GM12878 (cell line): ENCODE measurements around the gene NHLRC4. TPM values are rescaled to one million over a fixed set of nuclear protein-coding genes. Genes with fewer than 3 reads are reported as not detected.

Experiments used
- ATAC-seq: fragments of 200-7000 bp; cut with Tn5 transposase; 3 replicates; pipeline ENCODE4 v1.9.1; 2020; ENCODE audit warnings: mild to moderate bottlenecking, moderate library complexity
- BruUV-seq: library from RNA; stranded (reverse); fragments of 400-500 nt; replicated peaks from 2 replicates; lab custom pipeline; 2021; lab: Mats Ljungman, UMichigan
- CTCF ChIA-PET: fragments of 300-600 bp; sonication (Branson Sonifier 250); formaldehyde crosslinking; extraction: SDS; loops from one replicate; lab custom pipeline; 2021; ENCODE audit warnings: inconsistent platforms; lab: Yijun Ruan, JAX
- POLR2A ChIA-PET: fragments of 350-600 bp; formaldehyde crosslinking; extraction: SDS; loops from one replicate; lab custom pipeline; 2021; ENCODE audit warnings: inconsistent platforms; lab: Charles Lee
- RAD21 ChIA-PET: fragments of 300-600 bp; sonication (Branson Sonifier 250); formaldehyde crosslinking; loops from one replicate; lab custom pipeline; 2023; ENCODE audit warnings: antibody characterized with exemption; ENCODE audit not compliant: unreplicated experiment; lab: Charles Lee
- SMC1A ChIA-PET: fragments of 300-600 bp; sonication (Branson Sonifier 250); formaldehyde crosslinking; loops from one replicate; lab custom pipeline; 2023; ENCODE audit not compliant: unreplicated experiment, uncharacterized antibody; lab: Charles Lee
- DNase-seq: peaks from one replicate; pipeline ENCODE4 v3.0.0-alpha.2; 2011; ENCODE audit warnings: low read depth, low spot score
- FAIRE-seq: peaks from 3 replicates; lab custom pipeline; 2011; peaks lifted over from hg19 to GRCh38; lab: Jason Lieb, UNC
- H2AFZ ChIP-seq: 2 replicates; pipeline ENCODE4 v1.6.0; 2011; ENCODE audit warnings: low read depth, low read length, control low read depth; ENCODE audit not compliant: control insufficient read depth
- H3K27ac ChIP-seq: 2 replicates; pipeline ENCODE4 v1.5.1; 2011; ENCODE audit warnings: control low read depth; ENCODE audit not compliant: control insufficient read depth, insufficient read depth
- H3K27me3 ChIP-seq, 2 experiments: replicated peaks in 1 of 2; 2 replicates each; pipeline versions ENCODE4 v1.6.0 to v1.6.1; 2011; ENCODE audit warnings: low read length in 1 of 2; ENCODE audit not compliant: control insufficient read depth in 2 of 2, insufficient read depth in 2 of 2
- H3K36me3 ChIP-seq, 2 experiments: 2 replicates each; pipeline ENCODE4 v1.5.1; 2011; ENCODE audit warnings: low read length in 1 of 2; ENCODE audit not compliant: control insufficient read depth in 2 of 2, insufficient read depth in 2 of 2
- H3K4me1 ChIP-seq: 2 replicates; pipeline ENCODE4 v1.6.1; 2011; ENCODE audit warnings: mild to moderate bottlenecking, low read length, moderate library complexity, mixed read lengths; ENCODE audit not compliant: control insufficient read depth, insufficient read depth
- H3K4me2 ChIP-seq: 2 replicates; pipeline ENCODE4 v1.6.0; 2011; ENCODE audit warnings: control low read depth; ENCODE audit not compliant: control insufficient read depth, insufficient read depth
- H3K4me3 ChIP-seq: fragments of 200-600 bp; sonication (generic); 2 replicates; pipeline ENCODE4 v1.5.1; 2016
- H3K79me2 ChIP-seq: 2 replicates; pipeline ENCODE4 v1.6.0; 2011; ENCODE audit warnings: low read length; ENCODE audit not compliant: control insufficient read depth, insufficient read depth
- H3K9ac ChIP-seq: 2 replicates; pipeline ENCODE4 v1.8.0; 2011; ENCODE audit warnings: low read length, control low read depth, mixed read lengths; ENCODE audit not compliant: control insufficient read depth, insufficient read depth
- H3K9me3 ChIP-seq: replicated peaks from 3 replicates; pipeline ENCODE4 v1.5.1; 2011; ENCODE audit warnings: mild to moderate bottlenecking, low read length; ENCODE audit not compliant: control insufficient read depth, insufficient read depth
- H4K20me1 ChIP-seq: 2 replicates; pipeline ENCODE4 v1.6.0; 2011; ENCODE audit not compliant: control insufficient read depth, insufficient read depth
- CREM ChIP-seq: IDR thresholded peaks from 2 replicates; pipeline ENCODE4 v1.6.1; 2014; ENCODE audit warnings: antibody characterized with exemption, low read depth
- E4F1 ChIP-seq: fragments of 450-650 bp; IDR thresholded peaks from 2 replicates; pipeline ENCODE4 v1.6.1; 2018; ENCODE audit warnings: borderline replicate concordance, mild to moderate bottlenecking; ENCODE audit not compliant: partially characterized antibody
- FOS ChIP-seq: IDR thresholded peaks from 3 replicates; pipeline ENCODE4 v1.6.1; 2011; ENCODE audit warnings: borderline replicate concordance; ENCODE audit not compliant: insufficient read length; ENCODE audit errors: extremely low read depth
- RELA ChIP-seq: fragments of 450-650 bp; IDR thresholded peaks from 2 replicates; pipeline ENCODE4 v1.8.0; 2014; ENCODE audit warnings: borderline replicate concordance; ENCODE audit not compliant: partially characterized antibody
- SREBF1 ChIP-seq: IDR thresholded peaks from 2 replicates; pipeline ENCODE4 v1.6.1; 2012; ENCODE audit warnings: mild to moderate bottlenecking, low read length
- WGBS: methylation state at CpG from one replicate; pipeline ENCODE4 v1.1.6; 2016; ENCODE audit warnings: low lambda C conversion rate; ENCODE audit not compliant: insufficient replicate concordance, insufficient coverage; ENCODE audit errors: missing lambda C conversion rate; 5-methylcytosine and 5-hydroxymethylcytosine counted together
- in situ Hi-C: fragments of 300-500 bp; cut with MboI; formaldehyde crosslinking; loops from 9 replicates; pipeline ENCODE4 v1.14.3; 2018; ENCODE audit warnings: mixed read lengths
- intact Hi-C: fragments of 100-400 bp; cut with micrococcal nuclease; formaldehyde crosslinking; loops from one replicate; pipeline ENCODE4 v1.14.2; 2022; ENCODE audit not compliant: unreplicated experiment
- polyA plus RNA-seq, 11 experiments: library from polyadenylated mRNA; depleted of rRNA in 4 of 11; unstranded in 6 of 11; stranded (reverse) in 5 of 11; fragments of >200 nt; fragmentation: Nextera tagmentation in 4 of 11; fragmentation: Illumina TruSeq in 1 of 11; extraction: Ambion mirVana in 4 of 11; extraction: Trizol in 1 of 11; gene quantifications; 1 replicate in 1 of 11; 2 replicates in 10 of 11; pipeline versions ENCODE4 v1.2.1 to v1.2.3, GENCODE V29; 2011 to 2016; ENCODE audit warnings: inconsistent platforms in 2 of 11, missing spikeins in 2 of 11, low read depth in 1 of 11
- total RNA-seq, 4 experiments: library from RNA; depleted of rRNA in 3 of 4; stranded (reverse); fragments of >200 nt in 3 of 4; fragmentation: Illumina TruSeq in 1 of 4; extraction: Trizol in 1 of 4; gene quantifications; 2 replicates each; pipeline versions ENCODE4 v1.2.1 to v1.2.3, GENCODE V29; 2013 to 2021

Gene NHLRC4
- total and polyA plus RNA-seq, 10 of the 15 experiments (the other 5 are each of a cell fraction or from before 2014, with no cell fraction given), result 0.07 to 1.1 (median 0.57) TPM; not detected in 3

- no peak for FAIRE-seq
- SMC1A ChIA-PET, result no interaction called here
- no TSS peak for BruUV-seq
These were observed 2.0 kb upstream of the NHLRC4 start for GRCh38 chr16:564690-565418.

More at GRCh38 chr16:564690-565418, 2.0 kb upstream of the NHLRC4 start:
- RAD21 ChIA-PET, result no interaction called here
- H3K4me1 ChIP-seq, result peaks cover 19% of the 10 kb centered on the region
- 67% methylated on average over 27 of the region's 42 CpGs for WGBS
- H4K20me1 ChIP-seq, result no peaks in the 10 kb centered on the region
- no peaks in the 10 kb centered on the region for H3K79me2 ChIP-seq
- POLR2A ChIA-PET, result no interaction called here
- peaks cover 2% of the 10 kb centered on the region in 2 experiments; a peak in 2 of 4 replicates for H3K27me3 ChIP-seq
- H3K36me3 ChIP-seq, result no peaks in the 10 kb centered on the region
- DNase-seq, result no peak
- no peak for ATAC-seq
- intact Hi-C loops (loop anchor here (5.0 kb wide), 1 partner anchor 38 kb away; the partner anchor contains the start of gene CAPN15), in situ Hi-C loops (loop anchor here (5.0 kb wide), 1 partner anchor 33 kb away; no protein-coding TSS in a partner anchor)
- H3K9ac ChIP-seq, result no peak overlapping the region
- CTCF ChIA-PET, result no interaction called here
- no peak overlapping the region for H3K4me3 ChIP-seq
- no peak overlapping the region for H3K4me2 ChIP-seq
- no peaks in the 10 kb centered on the region for H3K9me3 ChIP-seq
- TF ChIP-seq FOS (no peak), RELA (no peak), E4F1 (no peak), SREBF1 (no peak), CREM (no peak)
- H2AFZ ChIP-seq, result no peak overlapping the region
- no peak overlapping the region for H3K27ac ChIP-seq
